Psoas muscle (tissue), 8 donors: ENCODE results near the gene INSR. TPM values are rescaled to one million over a fixed set of nuclear protein-coding genes. Genes with fewer than 3 reads are reported as not detected.

Experiments
- ATAC-seq, 4 donors: fragments of 200-7000 bp; cut with Tn5 transposase; one replicate each; pipeline ENCODE4 v1.9.1; 2020; ENCODE audit warnings: moderate library complexity in 3 of 4, mild to moderate bottlenecking in 2 of 4
- DNase-seq, 2 donors: peaks; one replicate each; pipeline ENCODE4 v3.0.0-alpha.2; 2020
- H3K27ac ChIP-seq: fragments of 200-600 bp; one replicate; pipeline ENCODE4 v1.8.0; 2022
- H3K27me3 ChIP-seq, 3 donors: fragments of 200-600 bp in 1 of 3; one replicate each; pipeline versions ENCODE4 v1.6.1 to v1.8.0; 2013 to 2022; ENCODE audit warnings: low read length in 2 of 3, mild to moderate bottlenecking in 2 of 3, moderate library complexity in 1 of 3; ENCODE audit not compliant: insufficient read depth in 3 of 3
- H3K36me3 ChIP-seq, 2 donors: fragments of 200-600 bp in 1 of 2; one replicate each; pipeline versions ENCODE4 v1.6.1 to v1.8.0; 2013 to 2022; ENCODE audit warnings: low read depth in 1 of 2, mild to moderate bottlenecking in 1 of 2, moderate library complexity in 1 of 2; ENCODE audit not compliant: insufficient read depth in 1 of 2
- H3K4me1 ChIP-seq: fragments of 200-600 bp; one replicate; pipeline ENCODE4 v1.8.0; 2022
- H3K4me3 ChIP-seq: fragments of 200-600 bp; one replicate; pipeline ENCODE4 v1.8.0; 2022; ENCODE audit warnings: mild to moderate bottlenecking
- H3K9me3 ChIP-seq: fragments of 200-600 bp; one replicate; pipeline ENCODE4 v1.8.0; 2022
- WGBS, 3 donors: extraction: QIAGEN DNeasy Blood & Tissue Kit; methylation state at CpG; one replicate each; pipeline versions ENCODE4 v1.1.6 to v1.1.7; 2013; 5-methylcytosine and 5-hydroxymethylcytosine counted together
- intact Hi-C, 2 donors: fragments of 100-400 bp; cut with DNase I; formaldehyde crosslinking; loops; one replicate each; pipeline versions ENCODE4 v1.11.0 to v1.14.2; 2022
- long read RNA-seq, 2 donors: library from polyadenylated mRNA; unstranded; transcript quantifications; one replicate each; pipeline ENCODE4 v2.0.0, GENCODE V29; 2021
- polyA plus RNA-seq, 3 donors: library from polyadenylated mRNA; stranded (reverse); fragments of 200-250 nt; gene quantifications; one replicate each; pipeline ENCODE4 v1.2.3, GENCODE V29; 2013
- total RNA-seq, 4 donors: library from RNA; stranded (reverse); fragmentation: NEBNext Ultra II Directional in 2 of 4; extraction: Animal tissue kit (Norgen Biotek cat#: 25700) in 2 of 4; gene quantifications; one replicate each; pipeline versions ENCODE4 v1.2.1 to v1.2.4, GENCODE V29; 2021 to 2023
- TF ChIP-seq, protein P1 (sequence below): fragments of 200-600 bp; IDR thresholded peaks from one replicate; pipeline ENCODE4 v1.8.0; 2022; ENCODE audit warnings: antibody characterized with exemption
- donor health status: healthy with polysubstance abuse.
- donor health status: DM: no; HTN: no; CAD: no; lungs with moderate emphysema.
- donor health status: Bipolar disorder and iron deficiency.
- donor health status: healthy.
- donor health status: DM: yes; HTN: yes; CAD: no.
- donor health status: DM: no; HTN: no; CAD: no.
- donor health status: DM: no; HTN: no; CAD: no.
- donor health status: DM: yes; HTN: yes; CAD: no.

INSR gene
- total RNA-seq (10 to 100 TPM; 48.5 to 95.1 (median 66.3) TPM), polyA plus RNA-seq (10 to 100 TPM in 2 of 3 donors, 1 to 10 TPM in 1; 3.7 to 13.7 (median 11.4) TPM)
- long read RNA-seq, donor 1, full-length matches to known transcripts: 5 of 40 reads
- long read RNA-seq, donor 1, partial matches to known transcripts: 27 of 40 reads
- long read RNA-seq, donor 1, other reads (novel, unspliced or antisense): 8 of 40 reads
- long read RNA-seq, donor 2, full-length matches to known transcripts: 1 of 41 reads
- long read RNA-seq, donor 2, partial matches to known transcripts: 30 of 41 reads
- long read RNA-seq, donor 2, other reads (novel, unspliced or antisense): 10 of 41 reads

DNA sequence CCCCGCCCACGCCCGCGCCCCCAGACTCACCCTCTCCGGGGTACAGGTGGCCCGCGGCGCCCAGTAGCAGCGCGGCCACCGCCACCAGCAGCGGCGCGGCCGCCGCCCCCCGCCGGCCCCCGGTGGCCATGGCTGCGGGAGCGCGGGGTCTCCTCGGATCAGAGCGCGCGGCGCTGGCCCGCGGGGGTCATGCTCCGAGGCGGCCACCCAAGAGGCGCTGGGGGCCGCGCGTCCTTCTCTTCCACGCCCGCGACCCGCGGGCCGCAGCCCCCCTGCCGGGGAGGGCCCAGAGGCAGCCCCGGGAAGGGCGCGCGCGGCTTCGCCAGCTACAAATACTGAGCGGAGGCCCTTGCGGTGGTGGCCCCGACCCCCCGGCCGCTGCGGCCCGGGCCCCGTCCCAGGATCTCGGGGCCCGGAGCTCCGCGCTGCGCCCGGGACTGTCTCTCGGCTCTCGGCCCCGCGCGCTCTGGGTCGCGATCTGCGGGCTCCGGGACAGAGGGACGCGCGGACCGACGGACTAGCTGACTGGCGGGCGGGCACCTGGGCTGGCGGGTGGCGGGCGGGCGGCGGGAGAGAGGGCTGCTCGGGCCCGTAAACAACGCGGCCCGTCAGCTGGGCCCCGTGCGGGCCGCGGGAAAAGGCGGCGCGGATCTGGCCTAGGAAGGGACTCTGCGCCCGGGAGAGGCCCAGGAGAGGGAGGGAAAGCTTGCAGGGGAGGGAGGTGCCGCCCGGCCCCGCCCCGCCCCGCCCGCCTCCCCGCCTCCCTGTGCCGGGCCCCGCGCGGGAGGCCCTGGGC, at the start of gene INSR:
TSS of gene INSR (minus strand) at position 653 of the 796 bp plus-strand sequence. CDS start at position 130, 523 bp downstream.
- DNase-seq (peak; percentile 92 to 95), ATAC-seq (peak; percentile 92 to 96 (median 93))
- Histone ChIP-seq H3K27ac (peak within 1 kb of the TSS; percentile 98), H3K36me3 (no peaks in the 10 kb centered on the region), H3K4me1 (peaks cover 17% of the 10 kb centered on the region), H3K9me3 (no peaks in the 10 kb centered on the region), H3K4me3 (peak within 1 kb of the TSS; percentile 98), H3K27me3 (no peaks in the 10 kb centered on the region)
- TF ChIP-seq, protein P1, sequence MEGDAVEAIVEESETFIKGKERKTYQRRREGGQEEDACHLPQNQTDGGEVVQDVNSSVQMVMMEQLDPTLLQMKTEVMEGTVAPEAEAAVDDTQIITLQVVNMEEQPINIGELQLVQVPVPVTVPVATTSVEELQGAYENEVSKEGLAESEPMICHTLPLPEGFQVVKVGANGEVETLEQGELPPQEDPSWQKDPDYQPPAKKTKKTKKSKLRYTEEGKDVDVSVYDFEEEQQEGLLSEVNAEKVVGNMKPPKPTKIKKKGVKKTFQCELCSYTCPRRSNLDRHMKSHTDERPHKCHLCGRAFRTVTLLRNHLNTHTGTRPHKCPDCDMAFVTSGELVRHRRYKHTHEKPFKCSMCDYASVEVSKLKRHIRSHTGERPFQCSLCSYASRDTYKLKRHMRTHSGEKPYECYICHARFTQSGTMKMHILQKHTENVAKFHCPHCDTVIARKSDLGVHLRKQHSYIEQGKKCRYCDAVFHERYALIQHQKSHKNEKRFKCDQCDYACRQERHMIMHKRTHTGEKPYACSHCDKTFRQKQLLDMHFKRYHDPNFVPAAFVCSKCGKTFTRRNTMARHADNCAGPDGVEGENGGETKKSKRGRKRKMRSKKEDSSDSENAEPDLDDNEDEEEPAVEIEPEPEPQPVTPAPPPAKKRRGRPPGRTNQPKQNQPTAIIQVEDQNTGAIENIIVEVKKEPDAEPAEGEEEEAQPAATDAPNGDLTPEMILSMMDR: no peak
- intact Hi-C loops: loop anchor here (1.0 to 5.0 kb wide), 4 partner anchors 57 to 147 kb away; no protein-coding TSS in a partner anchor
- WGBS, 3 donors: 0 to 1% (median 0%) methylated on average over 38 to 108 of the region's 108 CpGs

GRCh38 chr19:7342143-7342542, 47.9 kb upstream of the INSR start:
- H3K27ac ChIP-seq: no peak overlapping the region
- ATAC-seq (no peak), DNase-seq (no peak)
- no peaks in the 10 kb centered on the region for H3K36me3 ChIP-seq
- no peaks in the 10 kb centered on the region for H3K4me1 ChIP-seq
- intact Hi-C loops: loop anchor here in 1 of 2 donors (5.0 kb wide), 1 partner anchor 195 kb away; no protein-coding TSS in a partner anchor
- no peak overlapping the region for H3K4me3 ChIP-seq
- H3K27me3 ChIP-seq: peaks cover 0 to 4% (median 1%) of the 10 kb centered on the region in 3 donors
- H3K9me3 ChIP-seq: no peaks in the 10 kb centered on the region
- 90 to 95% (median 90%) methylated on average over 5 of the region's 5 CpGs for WGBS, 3 donors
- TF ChIP-seq, protein P1: no peak

- Histone ChIP-seq H3K36me3 (no peaks in the 10 kb centered on the region), H3K27me3 (peaks cover 0 to 4% (median 1%) of the 10 kb centered on the region in 3 donors), H3K4me3 (no peak overlapping the region), H3K9me3 (no peaks in the 10 kb centered on the region), H3K4me1 (no peaks in the 10 kb centered on the region), H3K27ac (no peak overlapping the region)
- 33 to 43% (median 35%) methylated on average over 22 of the region's 22 CpGs for WGBS, 3 donors
- TF ChIP-seq, protein P1: peak; percentile 94
- peak; percentile 51 to 83 (median 60) for ATAC-seq
- DNase-seq: peak; percentile 80 to 86
- intact Hi-C loops: loop anchor here (1.0 to 5.0 kb wide), 4 partner anchors 192 to 239 kb away; no protein-coding TSS in a partner anchor
Observed at GRCh38 chr19:7340959-7341837, 47.0 kb upstream of the INSR start.

DNA sequence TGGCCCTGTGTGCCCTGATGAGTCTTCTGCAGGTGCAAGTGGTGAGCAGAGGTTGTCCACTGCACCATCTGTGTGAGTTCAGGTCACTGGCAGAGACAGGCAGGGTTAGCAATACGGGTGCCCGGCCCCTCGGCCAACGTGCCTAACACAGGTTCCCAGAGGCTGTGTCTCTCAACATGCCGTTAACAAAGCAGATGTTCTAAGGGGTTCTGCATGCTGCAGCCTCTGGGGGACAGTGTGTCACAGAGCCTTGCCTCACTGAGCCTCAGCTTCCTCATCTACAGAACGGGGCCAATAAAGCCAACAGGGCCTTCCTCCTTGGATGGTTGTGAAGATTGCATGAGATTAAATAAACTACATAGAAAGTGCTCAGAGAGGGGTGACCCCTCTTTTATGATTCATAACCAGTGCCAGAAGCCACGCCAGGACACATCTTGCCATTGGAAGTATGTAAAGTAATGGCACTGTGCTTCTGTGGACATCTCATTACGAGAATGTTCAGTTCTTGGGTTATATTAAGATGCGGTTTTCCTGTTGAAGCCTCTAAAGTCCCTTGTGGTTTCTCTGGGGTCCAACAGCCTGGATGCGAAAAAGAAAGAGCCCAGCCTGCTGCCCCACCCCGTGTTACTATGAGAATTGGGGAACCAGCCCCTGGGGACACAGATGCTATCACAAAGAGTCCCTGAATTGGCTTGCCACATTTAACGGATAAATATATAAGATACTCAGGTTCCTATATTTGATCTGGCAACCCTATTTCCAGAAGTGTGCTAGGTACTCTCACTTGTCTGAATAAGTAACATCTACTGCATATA, 43.4 kb upstream of the INSR start:
- WGBS, 3 donors: 75 to 81% (median 80%) methylated on average over 12 of the region's 12 CpGs
- TF ChIP-seq, protein P1: no peak
- DNase-seq: no peak
- no peak overlapping the region for H3K4me3 ChIP-seq
- H3K9me3 ChIP-seq: no peaks in the 10 kb centered on the region
- H3K4me1 ChIP-seq: no peaks in the 10 kb centered on the region
- H3K27me3 ChIP-seq: no peaks in the 10 kb centered on the region
- H3K27ac ChIP-seq: no peak overlapping the region
- intact Hi-C loops: no loop called here
- no peak for ATAC-seq
- no peaks in the 10 kb centered on the region for H3K36me3 ChIP-seq
